PFSK-1 (cell line): Measurements from ENCODE around the gene SNX5.

Experiments used
- FOXP2 ChIP-seq: optimal IDR thresholded peaks from 2 replicates; pipeline ENCODE3; 2011; ENCODE audit warnings: borderline replicate concordance, control low read depth, inconsistent platforms; ENCODE audit not compliant: insufficient read depth; ENCODE audit errors: extremely low read length, extremely low read depth
- POLR2AphosphoS5 ChIP-seq: IDR thresholded peaks from 2 replicates; pipeline ENCODE4 v1.6.1; 2012; ENCODE audit warnings: low read depth, mild to moderate bottlenecking, control low read depth, low read length, moderate library complexity
- REST ChIP-seq, 2 experiments: IDR thresholded peaks; 2 replicates each; pipeline versions ENCODE4 v1.6.1 to v1.8.0; 2011 to 2012; ENCODE audit warnings: low read depth in 2 of 2, low read length in 2 of 2, control low read depth in 1 of 2, inconsistent platforms in 1 of 2, mild to moderate bottlenecking in 1 of 2, moderate library complexity in 1 of 2; ENCODE audit not compliant: insufficient read depth in 1 of 2
- SIN3A ChIP-seq: IDR thresholded peaks from 2 replicates; pipeline ENCODE4 v1.6.1; 2012; ENCODE audit warnings: mild to moderate bottlenecking, low read length, moderate library complexity, borderline replicate concordance; ENCODE audit not compliant: insufficient read depth
- TAF1 ChIP-seq: IDR thresholded peaks from 2 replicates; pipeline ENCODE4 v1.6.1; 2012; ENCODE audit warnings: low read length, control low read depth, borderline replicate concordance; ENCODE audit not compliant: insufficient read depth

SNX5 gene

GRCh38 chr20:17944854-17945474 is 23.6 kb downstream of the SNX5 start:
- TF ChIP-seq POLR2AphosphoS5 = no peak
- TF ChIP-seq FOXP2 = no peak
- no peak for TF ChIP-seq REST (IDR thresholded peaks at IDR 0.05; ENCODE audit: insufficient read depth in 1 of 2, low read depth in 2 of 2, low read length in 2 of 2)
- TF ChIP-seq TAF1 = no peak
- no peak for TF ChIP-seq SIN3A

- TF ChIP-seq TAF1 = no peak
- TF ChIP-seq POLR2AphosphoS5 = 0 out of 2 replicates have a peak, but pooled peaks have one; percentile 16
Observed at GRCh38 chr20:17943343-17943742, 25.3 kb downstream of the SNX5 start.

GRCh38 chr20:17941826-17942196 is 26.8 kb downstream of the SNX5 start:
- no peak for TF ChIP-seq POLR2AphosphoS5

- TF ChIP-seq TAF1 = no peak
- TF ChIP-seq REST (IDR thresholded peaks at IDR 0.05; ENCODE audit: insufficient read depth in 1 of 2, low read depth in 2 of 2, low read length in 2 of 2) = no peak
- TF ChIP-seq FOXP2 = no peak
- no peak; the same call in 1 of the 2 replicates for TF ChIP-seq POLR2AphosphoS5
- no peak for TF ChIP-seq SIN3A
Observed at GRCh38 chr20:17941087-17941825, 27.3 kb downstream of the SNX5 start.

- TF ChIP-seq SIN3A (no peak), FOXP2 (no peak), POLR2AphosphoS5 (no peak; the same call in 1 of the 2 replicates), REST (IDR thresholded peaks at IDR 0.05; ENCODE audit: insufficient read depth in 1 of 2, low read depth in 2 of 2, low read length in 2 of 2) (no peak), TAF1 (no peak)
Observed at GRCh38 chr20:17940224-17940971, 28.2 kb downstream of the SNX5 start.
